ENCODE data around the gene TMEM247. TPM values are rescaled to one million over a fixed set of nuclear protein-coding genes. Genes with fewer than 3 reads are reported as not detected.

The TMEM247 gene
- total and polyA plus RNA-seq, 10 of the 15 experiments (the other 5 are each of a cell fraction or from before 2014, with no cell fraction given): not detected

GRCh38 chr2:46494596-46494995 lies 15.2 kb downstream of the TMEM247 start:
- BruUV-seq (replicated peaks): no TSS peak
- 0 out of 4 replicates have a peak, but pooled peaks cover 0 to 2% of the 10 kb centered on the region in 2 experiments for H3K27me3 ChIP-seq (replicated peaks in 1 of 2; ENCODE audit: control insufficient read depth in 2 of 2, insufficient read depth in 2 of 2, low read length in 1 of 2)
- H3K9me3 ChIP-seq (replicated peaks; ENCODE audit: control insufficient read depth, insufficient read depth, low read length): no peaks in the 10 kb centered on the region
- H3K4me2 ChIP-seq (ENCODE audit: control insufficient read depth, insufficient read depth): no peak overlapping the region
- no peak for DNase-seq (ENCODE audit: low read depth, low spot score)
- ATAC-seq: no peak
- RAD21 ChIA-PET (ENCODE audit: unreplicated experiment): interaction anchor here (1.0 to 2.6 kb wide), 4 partner anchors 32 to 75 kb away, joined by 3 to 14 read pairs (median 5); no protein-coding TSS in a partner anchor
- no peaks in the 10 kb centered on the region for H3K79me2 ChIP-seq (ENCODE audit: control insufficient read depth, insufficient read depth, low read length)
- H4K20me1 ChIP-seq (ENCODE audit: control insufficient read depth, insufficient read depth): no peaks in the 10 kb centered on the region
- no peak overlapping the region for H3K9ac ChIP-seq (ENCODE audit: control insufficient read depth, insufficient read depth, low read length)
- peaks cover 38% of the 10 kb centered on the region for H3K4me1 ChIP-seq (ENCODE audit: control insufficient read depth, insufficient read depth, low read length)
- no peak for FAIRE-seq
- POLR2A ChIA-PET: interaction anchor here (0.7 to 2.0 kb wide), 3 partner anchors 43 to 71 kb away, joined by 4 to 10 read pairs (median 6); no protein-coding TSS in a partner anchor
- 98% methylated on average over 4 of the region's 4 CpGs for WGBS (ENCODE audit: insufficient coverage, insufficient replicate concordance, low lambda C conversion rate, missing lambda C conversion rate)
- intact Hi-C loops (cut with micrococcal nuclease; ENCODE audit: unreplicated experiment) (no loop called here), in situ Hi-C loops (cut with MboI) (no loop called here)
- SMC1A ChIA-PET (ENCODE audit: uncharacterized antibody, unreplicated experiment): interaction anchor here (0.9 to 12.4 kb wide), 6 partner anchors 10 to 53 kb away, joined by 3 to 89 read pairs (median 9); no protein-coding TSS in a partner anchor
- no peak overlapping the region for H3K27ac ChIP-seq (ENCODE audit: control insufficient read depth, insufficient read depth)
- CTCF ChIA-PET: interaction anchor here (0.9 to 2.2 kb wide), 2 partner anchors 61 to 108 kb away, joined by 3 to 7 read pairs; no protein-coding TSS in a partner anchor
- H2AFZ ChIP-seq (ENCODE audit: control insufficient read depth, low read depth, low read length): no peak overlapping the region
- H3K36me3 ChIP-seq (ENCODE audit: control insufficient read depth in 2 of 2, insufficient read depth in 2 of 2, low read length in 1 of 2): no peaks in the 10 kb centered on the region
- no peak overlapping the region for H3K4me3 ChIP-seq
- TF ChIP-seq POLR2AphosphoS2 (IDR thresholded peaks at IDR 0.05; ENCODE audit: low read depth, low read length) (no peak), PAX5 (IDR thresholded peaks at IDR 0.05; ENCODE audit: borderline replicate concordance, low read depth, low read length) (no peak), ZBTB4 (CRISPR knock-in tag; IDR thresholded peaks at IDR 0.05) (no peak), SRF (IDR thresholded peaks at IDR 0.05; ENCODE audit: low read depth in 2 of 2, low read length in 2 of 2) (no peak), BCLAF1 (IDR thresholded peaks at IDR 0.05) (no peak), FOXM1 (IDR thresholded peaks at IDR 0.05; ENCODE audit: low read depth, low read length) (no peak), E4F1 (IDR thresholded peaks at IDR 0.05; ENCODE audit: borderline replicate concordance, partially characterized antibody) (no peak), BHLHE40 (IDR thresholded peaks at IDR 0.05; ENCODE audit: borderline replicate concordance in 1 of 2, low read depth in 2 of 2, low read length in 1 of 2) (no peak), EED (IDR thresholded peaks at IDR 0.05; ENCODE audit: low read depth) (no peak), SUZ12 (IDR thresholded peaks at IDR 0.05; ENCODE audit: unreplicated experiment) (no peak), SPI1 (IDR thresholded peaks at IDR 0.05; ENCODE audit: borderline replicate concordance, insufficient read depth, low read depth, low read length) (no peak), CREB1 (IDR thresholded peaks at IDR 0.05; ENCODE audit: low read depth) (no peak)
- TF ChIP-seq, protein P1, sequence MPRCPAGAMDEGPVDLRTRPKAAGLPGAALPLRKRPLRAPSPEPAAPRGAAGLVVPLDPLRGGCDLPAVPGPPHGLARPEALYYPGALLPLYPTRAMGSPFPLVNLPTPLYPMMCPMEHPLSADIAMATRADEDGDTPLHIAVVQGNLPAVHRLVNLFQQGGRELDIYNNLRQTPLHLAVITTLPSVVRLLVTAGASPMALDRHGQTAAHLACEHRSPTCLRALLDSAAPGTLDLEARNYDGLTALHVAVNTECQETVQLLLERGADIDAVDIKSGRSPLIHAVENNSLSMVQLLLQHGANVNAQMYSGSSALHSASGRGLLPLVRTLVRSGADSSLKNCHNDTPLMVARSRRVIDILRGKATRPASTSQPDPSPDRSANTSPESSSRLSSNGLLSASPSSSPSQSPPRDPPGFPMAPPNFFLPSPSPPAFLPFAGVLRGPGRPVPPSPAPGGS (IDR thresholded peaks at IDR 0.05; ENCODE audit: borderline replicate concordance, insufficient read depth, low read depth, low read length, poor library complexity, severe bottlenecking): no peak

Data from GM12878 (cell line).